Measurements from ENCODE around the gene CTNNA1.
A peak's percentile ranks its signal among the peaks of the same experiment; 100 is the strongest.
"Not testable (repeated sequence)": the region's sequence is repeated elsewhere in the genome, so short reads cannot be mapped to it uniquely, and the experiment has no call there.

The CTNNA1 gene

GRCh38 chr5:138724470-138725146 is 28.6 kb upstream of the CTNNA1 start:
- DNase-seq (ENCODE audit: low spot score) = no peak

- no peak for DNase-seq (ENCODE audit: low spot score)
Measured at GRCh38 chr5:138725153-138725817, 27.9 kb upstream of the CTNNA1 start.

- DNase-seq (ENCODE audit: low spot score) = no peak
Measured at GRCh38 chr5:138725818-138726416, 27.3 kb upstream of the CTNNA1 start.

GRCh38 chr5:138726848-138727247 is 26.4 kb upstream of the CTNNA1 start:
- no peak for DNase-seq (ENCODE audit: low spot score)

- DNase-seq (ENCODE audit: low spot score) = not testable (repeated sequence)
Measured at GRCh38 chr5:138730496-138730895, 22.7 kb upstream of the CTNNA1 start.

GRCh38 chr5:138732466-138732865 is 20.8 kb upstream of the CTNNA1 start:
- DNase-seq (ENCODE audit: low spot score) = no peak

- DNase-seq (ENCODE audit: low spot score) = no peak
Measured at GRCh38 chr5:138732933-138733332, 20.3 kb upstream of the CTNNA1 start.

GRCh38 chr5:138733509-138733908 is 19.7 kb upstream of the CTNNA1 start:
- no peak for DNase-seq (ENCODE audit: low spot score)

- no peak for DNase-seq (ENCODE audit: low spot score)
Measured at GRCh38 chr5:138736293-138736692, 16.9 kb upstream of the CTNNA1 start.

GRCh38 chr5:138737494-138738265 is 15.5 kb upstream of the CTNNA1 start:
- no peak for DNase-seq (ENCODE audit: low spot score)

GRCh38 chr5:138738399-138738798 is 14.8 kb upstream of the CTNNA1 start:
- no peak for DNase-seq (ENCODE audit: low spot score)

GRCh38 chr5:138739938-138740337 is 13.3 kb upstream of the CTNNA1 start:
- DNase-seq (ENCODE audit: low spot score) = no peak

GRCh38 chr5:138743484-138743883 is 9.7 kb upstream of the CTNNA1 start:
- no peak for DNase-seq (ENCODE audit: low spot score)

GRCh38 chr5:138745268-138745667 is 8.0 kb upstream of the CTNNA1 start:
- DNase-seq (ENCODE audit: low spot score) = no peak

GRCh38 chr5:138748630-138749081 is 4.6 kb upstream of the CTNNA1 start:
- DNase-seq (ENCODE audit: low spot score) = no peak

GRCh38 chr5:138751344-138751743 is 1.9 kb upstream of the CTNNA1 start:
- DNase-seq (ENCODE audit: low spot score) = not testable (repeated sequence)

GRCh38 chr5:138752341-138752950 is 779 bp upstream of the CTNNA1 start:
- peak; percentile 71 for DNase-seq (ENCODE audit: low spot score)

- DNase-seq (ENCODE audit: low spot score) = peak; percentile 93
Measured at GRCh38 chr5:138753794-138754698, 821 bp downstream of the CTNNA1 start.

- DNase-seq (ENCODE audit: low spot score) = peak; percentile 79
Measured at GRCh38 chr5:138754699-138755057, 1.5 kb downstream of the CTNNA1 start.

- no peak for DNase-seq (ENCODE audit: low spot score)
Measured at GRCh38 chr5:138755084-138755748, 2.0 kb downstream of the CTNNA1 start.

All from RKO (cell line).